ENCODE results near the gene SDK2. TPM values are rescaled to one million over a fixed set of nuclear protein-coding genes. Genes with fewer than 3 reads are reported as not detected.

The SDK2 gene
- total RNA-seq, 1 donor from 2014 or later = 1.4 TPM

DNA sequence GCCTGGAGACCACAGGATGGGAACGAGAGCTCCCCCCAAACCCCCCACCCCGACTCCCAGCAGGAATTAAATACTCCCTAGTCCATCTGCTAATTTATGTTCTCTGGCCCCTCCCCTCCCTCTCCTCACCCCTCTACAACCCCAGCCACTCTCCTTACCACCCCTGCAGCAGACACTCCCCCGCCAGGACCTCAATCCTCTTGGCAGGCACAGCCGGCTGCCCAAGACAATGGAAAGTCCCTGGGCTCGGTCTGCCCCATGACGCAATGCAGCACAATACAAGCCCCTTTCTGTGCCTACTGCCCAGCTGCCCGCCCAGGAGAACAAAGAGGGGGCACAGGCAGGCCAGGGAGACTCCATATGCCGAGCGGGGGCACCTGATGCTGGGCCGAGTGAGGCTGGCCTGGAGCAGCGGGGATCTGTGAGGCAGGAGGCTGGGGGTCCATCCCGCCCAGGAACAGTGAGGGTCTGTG lies 302.2 kb downstream of the SDK2 start:
- Histone ChIP-seq H3K27ac (peak overlapping the region; percentile 53), H3K9me3 (no peaks in the 10 kb centered on the region), H3K4me3 (no peak overlapping the region), H3K4me1 (peaks cover 17% of the 10 kb centered on the region), H3K27me3 (ENCODE audit: low read depth) (no peaks in the 10 kb centered on the region), H3K36me3 (no peaks in the 10 kb centered on the region)
- intact Hi-C loops (cut with DNase I) = no loop called here
- ATAC-seq = peak; percentile 71 to 77
- TF ChIP-seq, protein P1, sequence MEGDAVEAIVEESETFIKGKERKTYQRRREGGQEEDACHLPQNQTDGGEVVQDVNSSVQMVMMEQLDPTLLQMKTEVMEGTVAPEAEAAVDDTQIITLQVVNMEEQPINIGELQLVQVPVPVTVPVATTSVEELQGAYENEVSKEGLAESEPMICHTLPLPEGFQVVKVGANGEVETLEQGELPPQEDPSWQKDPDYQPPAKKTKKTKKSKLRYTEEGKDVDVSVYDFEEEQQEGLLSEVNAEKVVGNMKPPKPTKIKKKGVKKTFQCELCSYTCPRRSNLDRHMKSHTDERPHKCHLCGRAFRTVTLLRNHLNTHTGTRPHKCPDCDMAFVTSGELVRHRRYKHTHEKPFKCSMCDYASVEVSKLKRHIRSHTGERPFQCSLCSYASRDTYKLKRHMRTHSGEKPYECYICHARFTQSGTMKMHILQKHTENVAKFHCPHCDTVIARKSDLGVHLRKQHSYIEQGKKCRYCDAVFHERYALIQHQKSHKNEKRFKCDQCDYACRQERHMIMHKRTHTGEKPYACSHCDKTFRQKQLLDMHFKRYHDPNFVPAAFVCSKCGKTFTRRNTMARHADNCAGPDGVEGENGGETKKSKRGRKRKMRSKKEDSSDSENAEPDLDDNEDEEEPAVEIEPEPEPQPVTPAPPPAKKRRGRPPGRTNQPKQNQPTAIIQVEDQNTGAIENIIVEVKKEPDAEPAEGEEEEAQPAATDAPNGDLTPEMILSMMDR (IDR thresholded peaks at IDR 0.05) = no peak
- DNase-seq = peak; percentile 60

DNA sequence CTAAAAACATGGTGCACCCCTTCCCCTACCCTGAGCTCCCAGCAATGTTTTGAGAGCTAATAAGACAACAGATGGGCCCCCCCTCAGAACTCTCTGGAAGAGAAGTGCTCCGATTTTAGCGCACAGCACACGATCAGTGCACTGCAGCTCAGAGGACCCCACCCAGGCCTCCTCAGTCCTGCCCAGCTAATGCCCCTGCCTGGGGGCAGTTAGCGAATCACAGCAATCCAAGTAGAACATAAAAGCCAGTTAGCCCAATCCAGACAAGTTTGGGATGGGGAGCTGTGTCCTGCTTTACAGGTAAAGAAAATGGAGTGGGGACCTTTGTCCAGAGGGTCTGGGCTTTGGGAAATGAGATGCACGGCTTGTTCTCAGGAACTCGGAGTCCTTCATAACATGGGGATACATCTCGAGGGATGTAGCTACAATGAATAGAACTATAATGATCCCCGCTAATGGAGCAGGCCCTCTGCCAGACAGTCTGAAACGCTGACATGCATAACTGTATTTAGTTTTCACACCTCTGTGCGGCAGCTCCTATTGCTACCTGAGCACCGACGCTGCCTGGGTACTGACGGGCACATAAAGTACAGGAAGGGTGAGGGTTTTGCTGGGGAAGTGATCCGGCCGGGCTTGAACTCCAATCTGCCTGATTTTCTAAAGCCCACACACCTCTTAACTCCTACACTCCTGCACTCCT lies 302.7 kb downstream of the SDK2 start:
- no peak for DNase-seq
- TF ChIP-seq, protein P1 (IDR thresholded peaks at IDR 0.05) = no peak
- Histone ChIP-seq H3K36me3 (no peaks in the 10 kb centered on the region), H3K27me3 (ENCODE audit: low read depth) (no peaks in the 10 kb centered on the region), H3K4me3 (no peak overlapping the region), H3K9me3 (no peaks in the 10 kb centered on the region), H3K4me1 (peaks cover 17% of the 10 kb centered on the region), H3K27ac (no peak overlapping the region)
- intact Hi-C loops (cut with DNase I) = no loop called here
- ATAC-seq = peak in 1 of 2 donors; percentile 5

DNA sequence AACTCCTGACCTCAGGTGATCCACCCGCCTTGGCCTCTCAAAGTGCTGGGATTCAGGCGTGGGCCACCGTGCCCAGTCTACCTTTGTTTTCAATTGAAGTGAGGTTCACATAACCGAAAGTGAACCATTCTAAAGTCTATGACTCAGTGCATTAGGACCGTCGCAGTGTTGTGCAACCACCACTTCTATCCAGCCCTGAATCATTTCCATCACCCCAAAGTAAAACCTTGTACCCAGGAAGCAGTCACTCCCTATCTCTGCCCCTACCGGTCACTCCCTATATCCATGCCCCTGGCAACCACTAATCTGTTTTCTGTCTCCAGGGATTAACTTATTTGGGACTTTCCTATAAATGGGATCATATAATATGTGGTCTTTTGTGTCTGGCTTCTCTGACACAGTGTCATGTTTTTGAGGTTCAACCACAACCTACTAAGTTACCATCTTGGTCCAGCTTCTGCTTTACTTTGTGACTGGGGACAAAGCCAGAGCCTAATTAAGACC lies 304.1 kb downstream of the SDK2 start:
- DNase-seq = peak; percentile 67
- no peak overlapping the region for H3K4me3 ChIP-seq
- intact Hi-C loops (cut with DNase I) = no loop called here
- TF ChIP-seq, protein P1 (IDR thresholded peaks at IDR 0.05) = peak; percentile 16
- no peaks in the 10 kb centered on the region for H3K9me3 ChIP-seq
- peak overlapping the region; percentile 32 for H3K27ac ChIP-seq
- ATAC-seq = peak; percentile 82 to 85
- H3K36me3 ChIP-seq = no peaks in the 10 kb centered on the region
- H3K4me1 ChIP-seq = peaks cover 17% of the 10 kb centered on the region
- no peaks in the 10 kb centered on the region for H3K27me3 ChIP-seq (ENCODE audit: low read depth)

DNA sequence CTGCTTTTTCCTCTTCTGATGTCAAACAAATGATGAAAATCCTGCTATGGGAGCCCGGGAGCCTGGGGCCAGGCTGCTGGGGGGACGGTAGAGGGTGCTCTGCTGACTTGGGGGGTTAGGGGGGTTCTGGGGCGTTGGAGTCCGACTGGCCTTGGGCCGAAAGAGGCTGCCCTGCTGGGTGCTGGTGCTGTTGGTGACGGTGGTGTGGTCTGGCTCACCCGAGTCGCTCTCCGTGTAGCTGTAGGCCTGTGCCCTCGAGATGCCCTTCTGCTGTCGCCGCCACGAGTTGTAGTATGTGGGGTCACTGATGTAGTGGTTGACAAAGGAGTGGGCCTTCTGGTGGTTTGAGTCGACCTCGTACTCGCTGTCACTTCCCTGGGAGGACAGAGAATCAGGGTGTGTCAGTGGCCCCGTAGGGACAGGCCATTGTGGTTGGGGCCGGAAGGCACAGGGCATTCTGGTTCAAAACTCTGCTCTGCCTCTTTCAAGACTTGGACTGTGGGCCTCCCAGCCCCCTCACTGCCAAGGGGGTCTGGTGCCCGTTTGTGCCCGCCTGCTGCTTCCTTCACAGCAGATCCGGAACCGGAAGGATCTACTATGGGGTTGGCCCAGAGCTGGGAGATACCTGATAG lies 305.6 kb downstream of the SDK2 start:
- Histone ChIP-seq H3K36me3 (no peaks in the 10 kb centered on the region), H3K9me3 (no peaks in the 10 kb centered on the region), H3K27ac (peak overlapping the region; percentile 7), H3K4me3 (no peak overlapping the region), H3K4me1 (peaks cover 14% of the 10 kb centered on the region), H3K27me3 (ENCODE audit: low read depth) (no peaks in the 10 kb centered on the region)
- ATAC-seq (no peak), DNase-seq (no peak)
- intact Hi-C loops (cut with DNase I) = no loop called here
- TF ChIP-seq, protein P1 (IDR thresholded peaks at IDR 0.05) = no peak

DNA sequence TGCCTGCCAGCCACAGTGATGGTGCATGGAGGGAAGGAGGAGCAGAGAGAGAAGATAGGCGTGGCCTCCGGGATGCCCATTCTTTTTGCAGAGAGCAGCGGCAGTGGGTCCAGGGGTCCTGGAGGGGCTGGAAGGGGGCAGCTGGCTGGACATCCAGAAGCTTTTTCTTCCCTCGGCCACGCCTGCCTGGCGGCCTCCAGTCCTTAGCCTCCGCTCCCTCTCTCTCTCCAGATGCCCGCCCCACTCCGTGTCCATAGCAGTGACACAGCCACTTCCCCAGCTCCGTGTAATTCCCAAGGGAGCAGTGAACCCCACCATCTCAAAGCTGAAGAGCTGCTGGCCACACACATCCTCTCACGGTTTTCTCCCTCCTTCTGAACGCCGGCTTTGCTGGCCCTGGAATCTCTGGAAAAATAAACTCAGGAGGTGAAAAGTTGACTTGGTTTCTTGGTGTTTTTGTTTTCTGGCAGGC lies 306.2 kb downstream of the SDK2 start:
- no peak for DNase-seq
- intact Hi-C loops (cut with DNase I) = no loop called here
- Histone ChIP-seq H3K9me3 (no peaks in the 10 kb centered on the region), H3K4me3 (peak overlapping the region; percentile 19), H3K27me3 (ENCODE audit: low read depth) (no peaks in the 10 kb centered on the region), H3K27ac (peak overlapping the region; percentile 7), H3K36me3 (no peaks in the 10 kb centered on the region), H3K4me1 (peaks cover 8% of the 10 kb centered on the region)
- TF ChIP-seq, protein P1 (IDR thresholded peaks at IDR 0.05) = no peak
- no peak for ATAC-seq
